ENCODE results near the gene CHST3.

CHST3 gene

GRCh38 chr10:72061491-72061890 lies 97.3 kb downstream of the CHST3 start:
- no peak for DNase-seq

GRCh38 chr10:72061930-72062329 lies 97.7 kb downstream of the CHST3 start:
- DNase-seq, result no peak

- DNase-seq, result no peak
These were observed 98.2 kb downstream of the CHST3 start for GRCh38 chr10:72062382-72062781.
